Brain microvascular endothelial cell (primary cell): ENCODE measurements around the gene DPYD.
A peak's percentile ranks its signal among the peaks of the same experiment; 100 is the strongest.

Source experiments
- DNase-seq: peaks from one replicate; pipeline ENCODE4 v3.0.0-alpha.2; 2020
- H3K27ac ChIP-seq: fragments of 250-450 bp; sonication (Bioruptor Pico); 2 replicates; pipeline ENCODE4 v1.5.1; 2020; ENCODE audit warnings: mild to moderate bottlenecking, moderate library complexity
- H3K27me3 ChIP-seq: fragments of 250-450 bp; sonication (Bioruptor Pico); replicated peaks from 2 replicates; pipeline ENCODE4 v1.5.1; 2020; ENCODE audit warnings: mild to moderate bottlenecking
- H3K36me3 ChIP-seq: fragments of 250-450 bp; sonication (Bioruptor Pico); replicated peaks from 2 replicates; pipeline ENCODE4 v1.5.1; 2020; ENCODE audit warnings: mild to moderate bottlenecking
- H3K4me3 ChIP-seq: 2 replicates; pipeline ENCODE4 v1.5.1; 2011; ENCODE audit warnings: low read depth, mild to moderate bottlenecking, control low read depth, low read length, moderate library complexity
- in situ Hi-C: cut with HindIII; loops from 2 replicates; pipeline ENCODE4 v1.10.0; 2017; ENCODE audit warnings: low sequenced_read_pairs, low pct_ligation_motif_present
- TF ChIP-seq, protein P1 (sequence below): IDR thresholded peaks from 2 replicates; pipeline ENCODE4 v1.5.1; 2011; ENCODE audit warnings: low read depth, mild to moderate bottlenecking, moderate library complexity, low read length, control low read depth, inconsistent platforms; ENCODE audit errors: missing control alignments

DPYD gene

DNA sequence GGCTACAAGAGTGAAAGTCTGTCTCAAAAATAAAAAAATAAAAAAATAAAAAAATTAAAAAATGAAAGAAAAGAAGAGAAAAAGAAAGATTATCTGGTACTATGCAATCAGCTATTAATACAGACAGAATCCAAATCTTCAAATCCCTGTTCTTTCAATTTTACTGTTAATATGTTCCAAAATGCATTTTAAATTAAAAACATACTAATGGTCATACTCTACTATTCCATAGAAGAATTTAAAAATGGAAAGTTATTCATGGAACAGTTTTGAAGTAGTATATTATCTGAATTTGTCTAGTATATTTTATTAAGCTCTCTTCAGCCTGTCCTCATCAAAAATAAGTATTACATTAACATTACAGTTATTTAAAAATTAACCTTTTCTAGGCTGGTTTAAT lies 769.2 kb downstream of the DPYD start:
- in situ Hi-C loops = no loop called here
- TF ChIP-seq, protein P1, sequence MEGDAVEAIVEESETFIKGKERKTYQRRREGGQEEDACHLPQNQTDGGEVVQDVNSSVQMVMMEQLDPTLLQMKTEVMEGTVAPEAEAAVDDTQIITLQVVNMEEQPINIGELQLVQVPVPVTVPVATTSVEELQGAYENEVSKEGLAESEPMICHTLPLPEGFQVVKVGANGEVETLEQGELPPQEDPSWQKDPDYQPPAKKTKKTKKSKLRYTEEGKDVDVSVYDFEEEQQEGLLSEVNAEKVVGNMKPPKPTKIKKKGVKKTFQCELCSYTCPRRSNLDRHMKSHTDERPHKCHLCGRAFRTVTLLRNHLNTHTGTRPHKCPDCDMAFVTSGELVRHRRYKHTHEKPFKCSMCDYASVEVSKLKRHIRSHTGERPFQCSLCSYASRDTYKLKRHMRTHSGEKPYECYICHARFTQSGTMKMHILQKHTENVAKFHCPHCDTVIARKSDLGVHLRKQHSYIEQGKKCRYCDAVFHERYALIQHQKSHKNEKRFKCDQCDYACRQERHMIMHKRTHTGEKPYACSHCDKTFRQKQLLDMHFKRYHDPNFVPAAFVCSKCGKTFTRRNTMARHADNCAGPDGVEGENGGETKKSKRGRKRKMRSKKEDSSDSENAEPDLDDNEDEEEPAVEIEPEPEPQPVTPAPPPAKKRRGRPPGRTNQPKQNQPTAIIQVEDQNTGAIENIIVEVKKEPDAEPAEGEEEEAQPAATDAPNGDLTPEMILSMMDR = no peak
- DNase-seq = no peak

DNA sequence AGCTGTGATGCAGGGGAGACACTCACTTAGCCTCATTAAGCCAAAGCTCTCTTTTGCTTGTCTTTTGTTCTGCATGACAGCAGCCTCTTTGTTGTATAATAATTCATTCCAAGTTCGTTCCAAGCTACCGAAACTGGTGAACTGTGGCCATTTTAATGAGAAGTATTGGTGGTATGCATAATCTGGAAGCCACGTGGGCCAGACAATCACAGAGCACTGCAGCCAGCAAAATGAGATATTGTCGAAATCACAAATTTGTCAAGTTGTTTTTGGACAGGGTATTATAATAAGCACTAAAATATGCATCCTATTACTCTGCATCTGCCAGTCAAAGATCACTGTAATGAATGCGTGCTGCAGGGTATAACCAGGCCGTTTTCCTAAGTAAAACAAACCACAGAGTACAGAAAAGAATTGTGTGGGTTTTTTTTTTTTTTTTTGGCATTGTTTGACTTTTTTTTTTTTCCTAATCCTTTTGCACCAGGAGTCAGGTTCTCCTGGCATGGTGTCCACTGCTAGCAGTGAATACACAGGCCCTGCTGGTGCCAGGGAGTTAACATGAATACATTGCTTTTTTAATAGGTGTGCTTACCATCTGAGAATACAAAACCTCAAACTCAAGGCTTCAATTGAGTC lies 775.4 kb downstream of the DPYD start:
- peak overlapping the region; percentile 42 for H3K27ac ChIP-seq
- no peak overlapping the region for H3K4me3 ChIP-seq
- H3K36me3 ChIP-seq = no peaks in the 10 kb centered on the region
- TF ChIP-seq, protein P1 = no peak
- in situ Hi-C loops = no loop called here
- DNase-seq = peak; percentile 47
- no peaks in the 10 kb centered on the region for H3K27me3 ChIP-seq

More for the DNA sequence above, 769.2 kb downstream of the DPYD start:
- Histone ChIP-seq H3K36me3 (no peaks in the 10 kb centered on the region), H3K27ac (no peak overlapping the region), H3K4me3 (no peak overlapping the region), H3K27me3 (no peaks in the 10 kb centered on the region)

DNA sequence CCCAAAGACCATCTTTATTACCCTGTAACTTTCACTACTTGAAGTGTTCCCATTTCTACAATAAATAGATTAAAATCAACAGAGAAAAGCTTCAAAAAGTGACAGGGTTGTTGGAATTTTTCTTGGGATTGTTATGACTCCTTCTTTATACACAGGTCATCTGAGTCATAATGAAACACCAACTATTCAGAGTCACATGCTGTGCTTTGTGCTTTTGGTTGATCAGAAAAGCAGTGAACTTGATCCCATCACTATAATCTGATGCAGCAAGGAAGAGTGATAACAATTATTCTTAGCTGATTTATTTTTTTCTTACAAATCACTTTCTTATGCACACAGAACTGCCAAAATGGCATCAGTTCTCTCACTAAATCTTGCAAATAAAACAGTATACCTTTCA lies 776.3 kb downstream of the DPYD start:
- in situ Hi-C loops = no loop called here
- Histone ChIP-seq H3K27me3 (no peaks in the 10 kb centered on the region), H3K27ac (peak overlapping the region; percentile 42), H3K36me3 (no peaks in the 10 kb centered on the region), H3K4me3 (no peak overlapping the region)
- DNase-seq = peak; percentile 66
- TF ChIP-seq, protein P1 = no peak

DNA sequence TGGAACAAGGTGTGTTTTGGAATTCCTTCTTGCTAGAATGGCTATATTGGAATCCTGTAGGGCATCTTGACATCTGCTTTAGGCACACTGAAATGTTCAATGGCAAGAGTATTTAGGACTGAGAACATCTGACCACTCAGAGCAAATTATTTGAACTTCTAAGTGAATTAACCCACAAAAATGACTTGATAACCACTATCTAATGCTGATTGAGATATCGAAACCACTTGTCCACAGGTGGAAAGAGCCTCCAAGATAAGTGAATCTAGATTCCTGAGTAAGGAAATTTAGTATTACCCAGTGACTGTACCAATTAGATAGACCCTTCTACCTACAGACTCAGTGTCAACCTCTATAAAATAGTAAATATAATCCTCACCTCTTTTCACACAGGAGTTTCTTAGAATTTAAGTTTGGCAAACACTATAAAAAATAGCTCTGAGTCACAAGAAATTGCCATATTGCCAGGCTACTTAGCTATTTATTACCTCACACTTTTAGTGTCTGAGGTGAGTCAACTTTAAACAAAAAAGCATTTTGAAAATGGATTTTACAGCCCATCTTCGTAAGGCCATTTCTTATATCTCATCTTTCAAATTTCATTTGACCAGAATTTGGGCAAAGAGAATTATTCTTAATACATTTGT lies 777.5 kb downstream of the DPYD start:
- Histone ChIP-seq H3K27me3 (no peaks in the 10 kb centered on the region), H3K4me3 (no peak overlapping the region), H3K36me3 (no peaks in the 10 kb centered on the region), H3K27ac (no peak overlapping the region)
- no peak for DNase-seq
- TF ChIP-seq, protein P1 = no peak
- in situ Hi-C loops = no loop called here

DNA sequence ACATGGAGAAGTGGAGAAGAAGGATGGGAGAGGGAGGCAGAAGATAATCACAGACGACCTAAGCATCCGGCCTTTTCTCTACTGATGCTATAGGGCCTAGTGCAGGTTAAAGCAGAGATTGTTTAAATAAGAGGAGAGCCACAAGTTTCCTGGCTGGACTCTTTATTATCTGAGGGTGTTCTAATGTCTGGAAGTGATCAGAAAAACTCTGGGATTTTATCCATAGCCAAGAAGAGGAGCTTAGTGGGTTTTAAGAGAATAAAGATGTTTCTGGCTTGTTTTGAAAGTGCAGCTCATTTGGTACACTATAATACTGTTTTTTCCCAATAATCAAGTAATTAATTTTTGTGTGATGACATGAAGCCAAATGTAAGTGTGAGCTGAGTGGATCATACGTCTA lies 780.2 kb downstream of the DPYD start:
- TF ChIP-seq, protein P1 = no peak
- DNase-seq = no peak
- in situ Hi-C loops = no loop called here
- no peaks in the 10 kb centered on the region for H3K27me3 ChIP-seq
- no peak overlapping the region for H3K27ac ChIP-seq
- no peak overlapping the region for H3K4me3 ChIP-seq
- H3K36me3 ChIP-seq = no peaks in the 10 kb centered on the region
